Activated CD4-positive, alpha-beta T cell treated with anti-CD3 and anti-CD28 coated beads for 36 hours (primary cell): ENCODE data around the gene SNAP25. TPM values are rescaled to one million over a fixed set of nuclear protein-coding genes. Genes with fewer than 3 reads are reported as not detected.

Source experiments
- ATAC-seq: fragments of 200-7000 bp; cut with Tn5 transposase; one replicate; pipeline ENCODE4 v1.10.0; 2021; ENCODE audit warnings: mild to moderate bottlenecking, moderate library complexity
- CTCF ChIA-PET: fragments of 350-600 bp; sonication (Branson Sonifier 250); formaldehyde crosslinking; loops from one replicate; lab custom pipeline; 2021; ENCODE audit warnings: antibody characterized with exemption; lab: Charles Lee
- POLR2A ChIA-PET: fragments of 350-600 bp; sonication (Branson Sonifier 250); formaldehyde crosslinking; loops from one replicate; lab custom pipeline; 2021; ENCODE audit warnings: antibody characterized with exemption, inconsistent platforms; lab: Charles Lee
- DNase-seq: peaks from one replicate; pipeline ENCODE4 v3.0.0-alpha.2; 2020
- H3K27ac Mint-ChIP-seq: one replicate; pipeline ENCODE4 v1.8.0; 2021; ENCODE audit warnings: mixed read lengths
- H3K27me3 Mint-ChIP-seq: one replicate; pipeline ENCODE4 v1.8.0; 2021; ENCODE audit warnings: mixed read lengths
- H3K36me3 Mint-ChIP-seq: one replicate; pipeline ENCODE4 v1.8.0; 2021; ENCODE audit warnings: low read depth, mixed read lengths
- H3K4me1 Mint-ChIP-seq: one replicate; pipeline ENCODE4 v1.8.0; 2021; ENCODE audit warnings: mixed read lengths
- H3K4me3 Mint-ChIP-seq: one replicate; pipeline ENCODE4 v1.8.0; 2021; ENCODE audit warnings: mild to moderate bottlenecking, moderate library complexity, mixed read lengths
- H3K9me3 Mint-ChIP-seq: one replicate; pipeline ENCODE4 v1.8.0; 2021; ENCODE audit warnings: low read depth, mixed read lengths
- intact Hi-C, 2 experiments: fragments of 100-400 bp; cut with DNase I in 1 of 2; cut with micrococcal nuclease in 1 of 2; formaldehyde crosslinking; loops; one replicate each; pipeline versions ENCODE4 v1.14.2 to v1.15.1; 2022 to 2024; cut with DNase I, micrococcal nuclease
- total RNA-seq, 2 experiments: library from RNA; stranded (reverse); gene quantifications; one replicate each; pipeline ENCODE4 v1.2.3, GENCODE V29; 2021

The SNAP25 gene
- total RNA-seq, 2 experiments from 2014 or later, result 0.18 to 0.27 TPM

- Mint-ChIP-seq H3K4me3 (no peak overlapping the region), H3K27me3 (no peaks in the 10 kb centered on the region), H3K9me3 (no peaks in the 10 kb centered on the region), H3K4me1 (no peaks in the 10 kb centered on the region), H3K36me3 (no peaks in the 10 kb centered on the region), H3K27ac (no peak overlapping the region)
- intact Hi-C loops, result no loop called here
- DNase-seq, result no peak
- no peak for ATAC-seq
- ChIA-PET CTCF (no interaction called here), POLR2A (no interaction called here)
These were observed 50.0 kb downstream of the SNAP25 start for GRCh38 chr20:10268636-10269035.

DNA sequence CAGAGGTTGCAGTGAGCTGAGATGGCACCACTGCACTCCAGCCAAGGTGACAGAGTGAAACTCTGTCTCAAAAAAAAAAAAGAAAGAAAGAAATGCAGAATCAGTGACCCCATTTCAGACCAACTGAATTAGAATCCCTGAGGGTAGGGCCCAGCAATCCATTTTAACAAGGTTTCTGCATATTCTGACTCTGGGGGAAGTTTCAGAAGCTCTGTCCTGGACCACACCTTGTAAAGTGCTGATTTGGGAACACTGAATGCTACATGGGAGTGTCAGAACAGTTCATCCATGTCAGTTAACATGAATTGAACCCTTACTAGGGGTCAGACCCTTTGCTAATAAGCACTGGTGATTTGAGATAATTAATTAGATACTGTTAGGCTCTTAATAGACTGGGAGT is 52.0 kb downstream of the SNAP25 start:
- H3K27ac Mint-ChIP-seq, result no peak overlapping the region
- no peak overlapping the region for H3K4me3 Mint-ChIP-seq
- no peak for DNase-seq
- peaks cover 2% of the 10 kb centered on the region for H3K27me3 Mint-ChIP-seq
- no peaks in the 10 kb centered on the region for H3K4me1 Mint-ChIP-seq
- no peaks in the 10 kb centered on the region for H3K9me3 Mint-ChIP-seq
- ATAC-seq, result no peak
- ChIA-PET POLR2A (no interaction called here), CTCF (no interaction called here)
- intact Hi-C loops, result no loop called here
- no peaks in the 10 kb centered on the region for H3K36me3 Mint-ChIP-seq

DNA sequence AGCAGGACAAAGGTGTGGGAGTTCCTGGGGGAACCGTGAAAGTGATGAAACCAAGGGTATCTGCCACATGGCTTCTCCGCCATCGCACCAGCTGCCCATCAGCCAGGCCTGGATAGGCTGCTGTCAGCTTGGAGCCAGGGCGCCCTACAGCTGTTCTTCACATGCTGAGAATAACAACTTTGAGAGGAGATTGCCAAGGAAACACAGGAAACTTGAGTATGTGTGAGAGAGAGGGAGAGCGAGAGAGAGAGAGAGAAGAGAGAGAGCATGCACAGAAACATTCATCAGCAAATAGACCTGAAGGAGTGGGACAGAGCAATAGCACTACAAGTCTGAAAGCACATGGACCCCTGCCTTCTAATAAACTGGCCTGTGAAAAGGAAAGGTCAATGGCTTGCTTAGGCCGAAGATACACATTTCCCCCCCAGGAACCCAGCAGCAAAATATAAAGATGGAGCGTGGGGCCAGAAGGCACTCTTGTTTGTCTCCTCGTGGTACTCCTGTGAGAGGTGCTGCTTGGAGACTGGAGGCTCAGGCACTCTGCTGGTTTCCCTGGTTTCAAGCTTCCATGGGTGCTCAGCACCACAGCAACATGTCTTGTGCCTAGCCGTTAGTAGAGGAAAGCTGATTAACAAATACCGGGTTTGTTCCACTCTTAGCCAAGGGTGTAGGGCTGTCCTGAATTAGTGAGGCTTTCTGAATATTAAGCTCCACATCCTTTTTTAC is 53.0 kb downstream of the SNAP25 start:
- Mint-ChIP-seq H3K36me3 (no peaks in the 10 kb centered on the region), H3K9me3 (no peaks in the 10 kb centered on the region), H3K4me1 (no peaks in the 10 kb centered on the region), H3K4me3 (no peak overlapping the region), H3K27ac (no peak overlapping the region), H3K27me3 (peaks cover 2% of the 10 kb centered on the region)
- ATAC-seq, result no peak
- intact Hi-C loops, result no loop called here
- ChIA-PET POLR2A (no interaction called here), CTCF (no interaction called here)
- DNase-seq, result no peak

DNA sequence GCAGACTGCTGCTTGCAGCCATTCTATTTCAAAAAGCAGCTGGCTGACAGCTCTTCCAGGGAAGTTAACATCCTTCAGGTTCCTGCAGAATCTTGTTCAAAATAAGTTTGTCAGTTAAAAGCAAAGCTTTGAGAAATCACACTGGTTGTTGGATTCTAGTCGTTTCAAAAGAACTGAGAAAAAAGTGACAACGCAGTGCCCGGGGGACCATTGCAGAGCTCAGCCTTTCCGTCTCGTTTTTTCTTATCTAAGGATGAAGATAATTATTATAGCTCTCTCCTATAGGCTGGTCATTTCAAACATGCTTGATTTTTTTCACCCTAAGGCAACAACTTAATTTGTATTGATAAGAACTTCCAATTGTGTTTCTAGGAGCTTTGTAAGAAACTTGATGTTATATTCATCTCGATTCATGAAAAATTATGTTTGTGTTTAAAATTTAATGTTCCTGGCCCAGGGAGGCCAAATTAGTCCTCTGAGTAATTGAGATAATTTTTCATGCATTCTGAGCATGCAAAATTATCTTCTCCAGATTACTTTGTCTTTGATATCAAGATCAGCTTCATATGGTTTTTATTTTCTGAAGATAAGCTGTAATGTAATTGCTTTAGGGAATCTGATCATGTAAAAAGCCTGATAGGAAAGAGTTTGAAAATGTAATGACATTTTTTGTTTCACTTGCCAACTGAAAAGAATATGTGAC is 58.4 kb downstream of the SNAP25 start:
- ChIA-PET CTCF (interaction anchor here (1.2 kb wide), 1 partner anchor 13 kb away, joined by 6 read pairs; no protein-coding TSS in a partner anchor), POLR2A (no interaction called here)
- H3K36me3 Mint-ChIP-seq, result no peaks in the 10 kb centered on the region
- no peak overlapping the region for H3K4me3 Mint-ChIP-seq
- no peaks in the 10 kb centered on the region for H3K4me1 Mint-ChIP-seq
- no peaks in the 10 kb centered on the region for H3K9me3 Mint-ChIP-seq
- intact Hi-C loops, result no loop called here
- no peak overlapping the region for H3K27ac Mint-ChIP-seq
- no peak for ATAC-seq
- no peak for DNase-seq
- H3K27me3 Mint-ChIP-seq, result peaks cover 12% of the 10 kb centered on the region

DNA sequence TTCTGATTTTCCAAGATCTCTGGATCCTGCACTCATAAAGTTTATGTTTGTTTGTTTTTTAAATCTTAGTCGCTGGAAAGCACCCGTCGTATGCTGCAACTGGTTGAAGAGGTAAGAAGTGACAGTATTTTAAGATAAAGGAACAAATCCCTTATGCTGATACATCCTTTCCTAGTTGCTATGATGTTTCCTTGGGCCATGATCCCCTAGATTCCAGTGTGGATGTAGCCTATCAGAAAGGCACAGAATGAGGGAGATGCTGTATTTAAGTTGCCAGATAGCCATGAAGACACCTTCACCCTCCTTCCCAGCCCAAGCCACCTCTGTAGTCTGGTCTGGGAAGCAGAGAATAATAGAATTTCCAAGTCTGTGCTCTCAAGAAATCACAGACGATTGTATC is 59.0 kb downstream of the SNAP25 start:
- H3K27me3 Mint-ChIP-seq, result peaks cover 12% of the 10 kb centered on the region
- no peak for DNase-seq
- no peak overlapping the region for H3K4me3 Mint-ChIP-seq
- no peaks in the 10 kb centered on the region for H3K36me3 Mint-ChIP-seq
- H3K9me3 Mint-ChIP-seq, result no peaks in the 10 kb centered on the region
- no peak overlapping the region for H3K27ac Mint-ChIP-seq
- POLR2A ChIA-PET, result no interaction called here
- no peak for ATAC-seq
- intact Hi-C loops, result no loop called here
- CTCF ChIA-PET, result no interaction called here
- no peaks in the 10 kb centered on the region for H3K4me1 Mint-ChIP-seq

DNA sequence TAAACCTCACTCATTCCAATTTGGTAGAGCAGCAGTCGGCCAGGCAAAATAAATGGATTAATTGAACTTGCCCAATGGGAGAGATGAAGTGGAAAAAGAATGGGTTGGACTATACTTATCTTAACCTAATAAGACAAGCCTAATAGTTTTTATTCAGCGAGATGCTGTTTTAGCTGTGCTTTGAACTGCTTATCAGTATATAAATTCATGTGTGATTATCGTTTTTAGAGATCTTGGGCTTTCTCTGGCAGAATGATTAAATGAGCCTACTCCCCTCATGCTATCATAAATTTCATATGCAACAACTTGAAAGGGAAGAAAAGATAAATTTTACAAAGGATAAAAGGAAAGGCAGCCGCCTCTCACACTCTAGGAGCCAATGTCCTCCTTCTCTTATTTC is 59.8 kb downstream of the SNAP25 start:
- POLR2A ChIA-PET, result no interaction called here
- DNase-seq, result no peak
- no peaks in the 10 kb centered on the region for H3K36me3 Mint-ChIP-seq

GRCh38 chr20:10280018-10280908 is 61.6 kb downstream of the SNAP25 start:
- ChIA-PET POLR2A (no interaction called here), CTCF (interaction anchor here (0.8 kb wide), 1 partner anchor 156 kb away, joined by 3 read pairs; no protein-coding TSS in a partner anchor)
- DNase-seq, result no peak

More for the DNA sequence above, 59.8 kb downstream of the SNAP25 start:
- H3K27me3 Mint-ChIP-seq, result peaks cover 12% of the 10 kb centered on the region
- no peak for ATAC-seq
- H3K4me1 Mint-ChIP-seq, result no peaks in the 10 kb centered on the region
- H3K27ac Mint-ChIP-seq, result no peak overlapping the region
- intact Hi-C loops, result no loop called here
- H3K9me3 Mint-ChIP-seq, result no peaks in the 10 kb centered on the region
- H3K4me3 Mint-ChIP-seq, result no peak overlapping the region
- CTCF ChIA-PET, result no interaction called here

GRCh38 chr20:10281911-10282310 is 63.3 kb downstream of the SNAP25 start:
- Mint-ChIP-seq H3K9me3 (no peaks in the 10 kb centered on the region), H3K36me3 (no peaks in the 10 kb centered on the region), H3K27ac (no peak overlapping the region), H3K4me1 (no peaks in the 10 kb centered on the region), H3K27me3 (peaks cover 12% of the 10 kb centered on the region), H3K4me3 (no peak overlapping the region)
- intact Hi-C loops, result no loop called here
- ChIA-PET CTCF (interaction anchor here (0.5 to 0.8 kb wide), 2 partner anchors 291 to 700 kb away, joined by 3 read pairs; no protein-coding TSS in a partner anchor), POLR2A (no interaction called here)
- no peak for DNase-seq
- ATAC-seq, result no peak

More at GRCh38 chr20:10280018-10280908, 61.6 kb downstream of the SNAP25 start:
- H3K27ac Mint-ChIP-seq, result no peak overlapping the region
- ATAC-seq, result no peak
- no peaks in the 10 kb centered on the region for H3K9me3 Mint-ChIP-seq
- no peaks in the 10 kb centered on the region for H3K36me3 Mint-ChIP-seq
- intact Hi-C loops, result no loop called here
- H3K27me3 Mint-ChIP-seq, result peaks cover 10% of the 10 kb centered on the region
- no peak overlapping the region for H3K4me3 Mint-ChIP-seq
- no peaks in the 10 kb centered on the region for H3K4me1 Mint-ChIP-seq

DNA sequence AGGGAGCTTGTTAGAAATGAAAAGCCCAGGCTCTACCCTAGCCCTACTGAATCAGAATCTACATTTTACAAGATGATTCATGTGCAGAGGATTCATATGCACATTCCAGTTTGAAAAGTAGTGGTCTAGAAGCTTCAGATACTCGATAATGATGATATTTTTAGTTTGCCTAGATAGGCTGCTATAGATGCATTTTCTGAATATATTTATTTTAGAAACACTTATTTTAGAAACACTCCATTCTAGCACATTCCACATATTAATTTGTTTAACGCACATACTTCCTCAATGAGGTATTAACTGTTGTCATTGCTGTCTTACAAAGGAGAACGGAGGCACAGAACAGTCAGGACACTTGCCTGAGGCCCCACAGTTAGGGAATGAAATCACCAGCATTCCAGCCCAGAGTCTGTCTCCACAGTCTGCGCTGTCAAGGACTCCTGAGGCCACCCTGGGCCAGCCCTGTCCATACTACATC is 64.4 kb downstream of the SNAP25 start:
- ChIA-PET CTCF (no interaction called here), POLR2A (no interaction called here)
- H3K4me1 Mint-ChIP-seq, result no peaks in the 10 kb centered on the region
- no peak overlapping the region for H3K27ac Mint-ChIP-seq
- no peaks in the 10 kb centered on the region for H3K9me3 Mint-ChIP-seq
- DNase-seq, result no peak
- ATAC-seq, result no peak
- H3K4me3 Mint-ChIP-seq, result no peak overlapping the region
- intact Hi-C loops, result no loop called here
- H3K36me3 Mint-ChIP-seq, result no peaks in the 10 kb centered on the region
- peaks cover 12% of the 10 kb centered on the region for H3K27me3 Mint-ChIP-seq

DNA sequence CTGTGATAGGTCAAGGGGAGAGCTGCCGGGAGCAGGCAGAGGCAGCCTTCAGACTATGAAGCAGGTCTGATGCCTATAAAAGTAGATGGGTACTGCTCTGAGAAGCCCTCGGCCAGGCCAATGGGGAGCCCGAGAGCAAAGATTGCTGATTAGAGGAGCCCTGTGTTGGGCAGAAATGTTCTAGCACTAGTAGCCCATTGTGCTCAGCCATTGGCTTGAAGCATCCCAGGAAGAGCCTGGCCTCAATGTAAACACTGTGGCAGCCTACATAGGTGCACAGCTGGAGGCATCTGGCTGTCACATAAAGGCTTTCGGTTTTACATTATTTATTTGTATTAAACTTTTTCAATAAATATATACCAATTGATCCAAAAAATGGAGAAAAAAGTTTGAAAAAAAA is 67.7 kb downstream of the SNAP25 start:
- Mint-ChIP-seq H3K27me3 (peaks cover 4% of the 10 kb centered on the region), H3K4me1 (no peaks in the 10 kb centered on the region), H3K9me3 (no peaks in the 10 kb centered on the region), H3K27ac (no peak overlapping the region), H3K36me3 (no peaks in the 10 kb centered on the region), H3K4me3 (no peak overlapping the region)
- intact Hi-C loops, result no loop called here
- ATAC-seq, result no peak
- ChIA-PET POLR2A (no interaction called here), CTCF (no interaction called here)
- no peak for DNase-seq

- Mint-ChIP-seq H3K27ac (no peak overlapping the region), H3K9me3 (no peaks in the 10 kb centered on the region), H3K4me3 (no peak overlapping the region), H3K4me1 (no peaks in the 10 kb centered on the region), H3K27me3 (peaks cover 2% of the 10 kb centered on the region), H3K36me3 (no peaks in the 10 kb centered on the region)
- ATAC-seq, result no peak
- DNase-seq, result no peak
- POLR2A ChIA-PET, result no interaction called here
- CTCF ChIA-PET, result no interaction called here
- intact Hi-C loops, result no loop called here
These were observed 69.8 kb downstream of the SNAP25 start for GRCh38 chr20:10288421-10288820.
